Prostate gland (tissue), 2 donors: ENCODE data around the gene PTPN13. TPM values are rescaled to one million over a fixed set of nuclear protein-coding genes. Genes with fewer than 3 reads are reported as not detected.

Experiments used
- DNase-seq: peaks from one replicate; pipeline ENCODE4 v3.0.0-alpha.2; 2019; ENCODE audit warnings: low spot score
- H3K27ac ChIP-seq, 2 donors: fragments of 200-600 bp; sonication (generic); 2 replicates each; pipeline ENCODE4 v1.5.1; 2017 to 2019
- H3K27me3 ChIP-seq: fragments of 200-600 bp; sonication (generic); replicated peaks from 2 replicates; pipeline ENCODE4 v1.5.1; 2019; ENCODE audit not compliant: insufficient read depth
- H3K36me3 ChIP-seq, 2 donors: fragments of 200-600 bp; sonication (generic); 1 replicate in 1 of 2; 2 replicates in 1 of 2; pipeline versions ENCODE4 v1.5.1 to v1.8.1; 2017 to 2019
- H3K4me1 ChIP-seq: fragments of 200-600 bp; sonication (generic); replicated peaks from 2 replicates; pipeline ENCODE4 v1.5.1; 2019
- H3K4me3 ChIP-seq, 2 donors: fragments of 200-600 bp; sonication (generic); 2 replicates each; pipeline ENCODE4 v1.5.1; 2017 to 2019
- H3K9me3 ChIP-seq: fragments of 200-600 bp; sonication (generic); 2 replicates; pipeline ENCODE4 v1.5.1; 2017
- POLR2A ChIP-seq: fragments of 450-650 bp; IDR thresholded peaks from one replicate; pipeline ENCODE4 v1.6.1; 2016; ENCODE audit warnings: antibody characterized with exemption, mild to moderate bottlenecking
- POLR2AphosphoS5 ChIP-seq: sonication (generic); formaldehyde crosslinking; IDR thresholded peaks from one replicate; pipeline ENCODE4 v1.6.1; 2017; ENCODE audit warnings: antibody characterized with exemption
- WGBS: methylation state at CpG from one replicate; pipeline ENCODE4 v1.1.5; 2018; 5-methylcytosine and 5-hydroxymethylcytosine counted together
- intact Hi-C: fragments of 100-400 bp; cut with DNase I; formaldehyde crosslinking; loops from one replicate; pipeline ENCODE4 v1.14.2; 2022
- total RNA-seq, 2 donors: library from RNA; depleted of rRNA; stranded (reverse); fragments of >200 nt; gene quantifications; one replicate each; pipeline ENCODE4 v1.1.0, GENCODE V29; 2016
- TF ChIP-seq, protein P1 (sequence below), 4 experiments: fragments of 200-600 bp in 2 of 4; fragments of 450-650 bp in 2 of 4; sonication (generic) in 2 of 4; IDR thresholded peaks; 1 replicate in 3 of 4; 2 replicates in 1 of 4; pipeline ENCODE4 v1.5.1; 2016 to 2019; ENCODE audit warnings: antibody characterized with exemption in 4 of 4, mild to moderate bottlenecking in 2 of 4, moderate library complexity in 2 of 4

PTPN13 gene
- total RNA-seq, 2 donors from 2014 or later, result 24.6 to 61.2 TPM

DNA sequence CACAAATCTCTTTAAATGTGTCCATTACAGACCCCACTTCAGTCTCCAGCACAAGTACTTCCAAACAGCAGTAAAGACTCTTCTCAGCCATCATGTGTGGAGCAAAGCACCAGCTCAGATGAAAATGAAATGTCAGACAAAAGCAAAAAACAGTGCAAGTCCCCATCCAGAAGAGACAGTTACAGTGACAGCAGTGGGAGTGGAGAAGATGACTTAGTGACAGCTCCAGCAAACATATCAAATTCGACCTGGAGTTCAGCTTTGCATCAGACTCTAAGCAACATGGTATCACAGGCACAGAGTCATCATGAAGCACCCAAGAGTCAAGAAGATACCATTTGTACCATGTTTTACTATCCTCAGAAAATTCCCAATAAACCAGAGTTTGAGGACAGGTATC, 177.0 kb downstream of the PTPN13 start:
- H3K27ac ChIP-seq, result no peak overlapping the region
- no peaks in the 10 kb centered on the region for H3K9me3 ChIP-seq

DNA sequence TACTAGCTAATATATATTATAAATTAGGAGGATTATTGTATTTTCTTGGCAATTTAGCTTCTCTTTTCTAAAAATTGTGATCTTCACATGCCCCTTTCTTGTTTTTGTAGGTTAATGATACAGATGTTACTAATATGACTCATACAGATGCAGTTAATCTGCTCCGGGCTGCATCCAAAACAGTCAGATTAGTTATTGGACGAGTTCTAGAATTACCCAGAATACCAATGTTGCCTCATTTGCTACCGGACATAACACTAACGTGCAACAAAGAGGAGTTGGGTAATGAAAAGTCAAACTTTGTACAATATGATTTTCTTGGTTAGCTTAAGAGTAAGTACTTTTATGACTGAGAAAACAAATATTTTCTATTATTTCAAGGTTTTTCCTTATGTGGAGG, 180.9 kb downstream of the PTPN13 start:
- intact Hi-C loops, result no loop called here
- H3K4me1 ChIP-seq, result no peaks in the 10 kb centered on the region
- 90% methylated on average over 4 of the region's 4 CpGs for WGBS
- no peak for TF ChIP-seq POLR2A
- no peak for TF ChIP-seq POLR2AphosphoS5
- TF ChIP-seq, protein P1, sequence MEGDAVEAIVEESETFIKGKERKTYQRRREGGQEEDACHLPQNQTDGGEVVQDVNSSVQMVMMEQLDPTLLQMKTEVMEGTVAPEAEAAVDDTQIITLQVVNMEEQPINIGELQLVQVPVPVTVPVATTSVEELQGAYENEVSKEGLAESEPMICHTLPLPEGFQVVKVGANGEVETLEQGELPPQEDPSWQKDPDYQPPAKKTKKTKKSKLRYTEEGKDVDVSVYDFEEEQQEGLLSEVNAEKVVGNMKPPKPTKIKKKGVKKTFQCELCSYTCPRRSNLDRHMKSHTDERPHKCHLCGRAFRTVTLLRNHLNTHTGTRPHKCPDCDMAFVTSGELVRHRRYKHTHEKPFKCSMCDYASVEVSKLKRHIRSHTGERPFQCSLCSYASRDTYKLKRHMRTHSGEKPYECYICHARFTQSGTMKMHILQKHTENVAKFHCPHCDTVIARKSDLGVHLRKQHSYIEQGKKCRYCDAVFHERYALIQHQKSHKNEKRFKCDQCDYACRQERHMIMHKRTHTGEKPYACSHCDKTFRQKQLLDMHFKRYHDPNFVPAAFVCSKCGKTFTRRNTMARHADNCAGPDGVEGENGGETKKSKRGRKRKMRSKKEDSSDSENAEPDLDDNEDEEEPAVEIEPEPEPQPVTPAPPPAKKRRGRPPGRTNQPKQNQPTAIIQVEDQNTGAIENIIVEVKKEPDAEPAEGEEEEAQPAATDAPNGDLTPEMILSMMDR (IDR thresholded peaks at IDR 0.05), result no peak
- no peaks in the 10 kb centered on the region for H3K9me3 ChIP-seq
- no peak for DNase-seq
- no peaks in the 10 kb centered on the region for H3K27me3 ChIP-seq
- H3K4me3 ChIP-seq, result no peak overlapping the region
- H3K36me3 ChIP-seq, result no peaks in the 10 kb centered on the region
- H3K27ac ChIP-seq, result no peak overlapping the region

More for the DNA sequence above, 177.0 kb downstream of the PTPN13 start:
- no peaks in the 10 kb centered on the region for H3K36me3 ChIP-seq
- 75% methylated on average over 1 of the region's 1 CpG for WGBS
- no peaks in the 10 kb centered on the region for H3K27me3 ChIP-seq
- TF ChIP-seq, protein P1 (IDR thresholded peaks at IDR 0.05), result no peak
- no peak for TF ChIP-seq POLR2A
- no peak for TF ChIP-seq POLR2AphosphoS5
- no peak for DNase-seq
- H3K4me3 ChIP-seq, result no peak overlapping the region
- H3K4me1 ChIP-seq, result no peaks in the 10 kb centered on the region
- intact Hi-C loops, result no loop called here

DNA sequence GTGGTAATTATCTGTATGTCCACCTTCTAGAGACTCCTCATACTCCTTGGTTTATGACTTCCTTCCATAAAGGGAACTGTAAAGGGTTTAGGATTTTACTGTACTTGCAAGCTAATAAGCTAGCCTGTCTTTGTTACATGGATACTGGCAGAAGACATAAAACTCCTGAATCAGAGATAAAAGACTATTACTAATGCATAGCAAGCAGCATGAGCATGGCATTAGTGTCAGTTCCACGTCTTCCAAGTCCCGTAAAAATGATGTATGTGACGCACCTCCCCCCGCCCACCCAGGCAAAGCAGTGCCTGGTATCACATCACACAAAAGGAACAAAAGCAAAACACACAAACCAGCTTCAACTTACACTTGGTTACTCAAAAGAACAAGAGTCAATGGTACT, 184.1 kb downstream of the PTPN13 start:
- intact Hi-C loops, result no loop called here

DNA sequence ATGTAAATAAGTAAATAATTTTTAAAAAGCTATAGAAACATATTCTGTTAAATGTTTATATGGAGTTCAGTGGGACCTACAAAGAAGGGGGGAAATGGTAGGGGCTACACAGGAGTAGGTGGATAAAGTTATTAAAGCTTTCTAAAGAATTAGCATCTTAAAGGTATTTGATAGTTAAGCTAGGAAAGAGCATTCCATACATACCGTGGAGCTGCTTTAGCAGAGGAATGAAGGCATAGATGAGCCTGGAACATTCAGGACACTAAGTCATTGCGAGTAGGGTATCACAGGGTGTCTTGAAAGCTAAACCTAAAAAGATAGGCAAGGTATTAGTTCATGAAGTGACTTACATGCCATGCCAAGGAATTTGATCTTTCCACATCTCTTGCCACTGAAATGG, 194.7 kb downstream of the PTPN13 start:
- WGBS, result 80% methylated on average over 2 of the region's 2 CpGs
- Histone ChIP-seq H3K27ac (no peak overlapping the region), H3K27me3 (no peaks in the 10 kb centered on the region), H3K9me3 (no peaks in the 10 kb centered on the region), H3K36me3 (no peaks in the 10 kb centered on the region), H3K4me1 (no peaks in the 10 kb centered on the region), H3K4me3 (no peak overlapping the region)
- intact Hi-C loops, result loop anchor here (10.0 kb wide), 1 partner anchor 106 kb away; the partner anchor contains the start of gene C4orf36
- TF ChIP-seq POLR2AphosphoS5, result no peak
- TF ChIP-seq, protein P1 (IDR thresholded peaks at IDR 0.05), result no peak
- TF ChIP-seq POLR2A, result no peak
- DNase-seq, result no peak

More for the DNA sequence above, 184.1 kb downstream of the PTPN13 start:
- Histone ChIP-seq H3K27me3 (no peaks in the 10 kb centered on the region), H3K4me3 (no peak overlapping the region), H3K4me1 (no peaks in the 10 kb centered on the region), H3K27ac (no peak overlapping the region), H3K36me3 (no peaks in the 10 kb centered on the region), H3K9me3 (no peaks in the 10 kb centered on the region)
- TF ChIP-seq, protein P1 (IDR thresholded peaks at IDR 0.05), result no peak
- TF ChIP-seq POLR2AphosphoS5 (no peak), POLR2A (no peak)
- DNase-seq, result no peak
- WGBS, result 67% methylated on average over 4 of the region's 4 CpGs

DNA sequence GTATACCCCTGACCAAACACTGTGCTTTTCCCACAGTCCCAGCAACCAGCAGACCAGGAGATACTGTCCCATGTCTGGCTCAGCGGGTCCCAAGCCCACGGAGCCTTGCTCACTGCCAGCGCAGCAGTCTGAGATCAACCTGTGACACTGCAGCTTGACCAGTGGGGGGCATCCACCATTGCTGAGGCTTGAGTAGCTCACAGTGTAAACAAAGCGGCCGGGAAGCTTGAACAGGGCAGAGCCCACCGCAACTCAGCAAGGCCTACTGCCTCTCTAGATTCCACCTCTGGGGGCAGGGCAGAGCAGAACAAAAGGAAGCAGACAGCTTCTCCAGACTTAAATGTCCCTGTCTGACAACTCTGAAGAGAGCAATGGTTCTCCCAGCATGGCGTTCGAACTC, 197.0 kb downstream of the PTPN13 start:
- DNase-seq, result no peak
- Histone ChIP-seq H3K27me3 (no peaks in the 10 kb centered on the region), H3K4me1 (no peaks in the 10 kb centered on the region), H3K36me3 (no peaks in the 10 kb centered on the region), H3K27ac (no peak overlapping the region), H3K9me3 (no peaks in the 10 kb centered on the region), H3K4me3 (no peak overlapping the region)
- 99% methylated on average over 8 of the region's 8 CpGs for WGBS
- TF ChIP-seq POLR2A, result no peak
- no peak for TF ChIP-seq POLR2AphosphoS5
- TF ChIP-seq, protein P1 (IDR thresholded peaks at IDR 0.05), result no peak
- intact Hi-C loops, result no loop called here
